ENCODE measurements around the gene AARS2. TPM values are rescaled to one million over a fixed set of nuclear protein-coding genes. Genes with fewer than 3 reads are reported as not detected.

AARS2 gene
- total and polyA plus RNA-seq, 10 of the 15 experiments (the other 5 are each of a cell fraction or from before 2014, with no cell fraction given): 0.71 to 18.3 (median 12.7) TPM

DNA sequence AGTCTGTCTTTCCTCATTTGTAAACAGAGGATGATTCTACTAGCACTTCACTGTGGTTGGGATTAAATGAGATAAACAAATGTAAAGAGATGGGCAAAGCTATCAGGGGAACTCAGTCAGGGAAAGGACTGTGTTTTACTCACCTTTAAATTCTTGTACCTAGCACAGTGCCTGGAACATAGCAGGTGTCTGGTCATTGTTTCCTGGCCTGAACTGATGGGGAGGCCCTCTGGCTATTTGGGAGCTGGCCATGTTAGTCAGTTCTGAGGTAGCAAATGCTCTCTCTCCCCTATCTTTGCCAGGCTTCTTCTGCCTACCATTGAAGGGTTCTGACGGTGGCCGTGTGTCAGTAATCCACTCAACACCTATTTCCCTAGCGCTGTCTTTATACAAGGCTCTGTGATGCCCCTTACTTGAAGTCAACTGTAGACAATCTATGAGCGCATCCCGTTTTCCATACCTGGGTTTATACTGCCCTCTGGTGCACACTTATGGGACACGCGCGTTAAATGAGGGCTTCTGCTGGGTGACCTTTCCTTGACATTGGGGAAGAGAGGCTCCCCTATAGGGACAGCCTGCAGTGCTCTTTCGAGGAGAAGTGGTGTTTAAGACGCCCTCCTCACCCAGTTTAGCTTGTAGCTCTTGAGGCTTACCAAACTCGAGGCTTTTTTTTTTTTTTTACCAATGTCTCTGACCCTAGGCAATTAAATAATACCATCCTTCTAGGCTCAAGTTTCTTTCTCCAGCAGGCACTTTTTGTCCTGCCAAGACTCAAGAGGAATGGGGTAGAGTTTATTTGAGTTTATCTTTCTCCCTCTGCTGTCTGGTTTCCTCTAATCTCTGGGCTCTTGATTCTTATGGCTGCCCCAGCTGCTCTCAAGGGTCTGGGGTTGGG is 25.3 kb upstream of the AARS2 start:
- intact Hi-C loops (cut with micrococcal nuclease; ENCODE audit: unreplicated experiment): loop anchor here (1.0 to 5.0 kb wide), 4 partner anchors 70 to 242 kb away; no protein-coding TSS in a partner anchor
- POLR2A ChIA-PET: no interaction called here
- ATAC-seq (peak; percentile 96), DNase-seq (ENCODE audit: low read depth, low spot score) (peak; percentile 34), FAIRE-seq (peak; percentile 90)
- in situ Hi-C loops (cut with MboI): loop anchor here (5.0 kb wide), 1 partner anchor 71 kb away; the partner anchor contains the start of gene NFKBIE
- H3K4me3 ChIP-seq: no peak overlapping the region
- WGBS (ENCODE audit: insufficient coverage, insufficient replicate concordance, low lambda C conversion rate, missing lambda C conversion rate): 0% methylated on average over 11 of the region's 11 CpGs
- no TSS peak for BruUV-seq (replicated peaks)
- H3K27ac ChIP-seq (ENCODE audit: control insufficient read depth, insufficient read depth): no peak overlapping the region
- no peak overlapping the region for H3K4me2 ChIP-seq (ENCODE audit: control insufficient read depth, insufficient read depth)
- RAD21 ChIA-PET (ENCODE audit: unreplicated experiment): interaction anchor here (1.4 to 3.8 kb wide), 5 partner anchors 14 to 242 kb away, joined by 3 to 36 read pairs (median 4); partner anchors contain the start of gene TMEM151B
- no peaks in the 10 kb centered on the region for H3K36me3 ChIP-seq (ENCODE audit: control insufficient read depth in 2 of 2, insufficient read depth in 2 of 2, low read length in 1 of 2)
- no peaks in the 10 kb centered on the region for H4K20me1 ChIP-seq (ENCODE audit: control insufficient read depth, insufficient read depth)
- no peaks in the 10 kb centered on the region for H3K9me3 ChIP-seq (replicated peaks; ENCODE audit: control insufficient read depth, insufficient read depth, low read length)
- CTCF ChIA-PET: interaction anchor here (0.7 to 10.4 kb wide), 26 partner anchors 8 to 673 kb away, joined by 3 to 163 read pairs (median 4); partner anchors contain the start of genes AARS2, NFKBIE and TMEM151B
- H3K27me3 ChIP-seq (replicated peaks in 1 of 2; ENCODE audit: control insufficient read depth in 2 of 2, insufficient read depth in 2 of 2, low read length in 1 of 2): peaks cover 2 to 4% of the 10 kb centered on the region in 2 experiments; a peak in 3 of 4 replicates
- SMC1A ChIA-PET (ENCODE audit: uncharacterized antibody, unreplicated experiment): interaction anchor here (1.0 to 5.5 kb wide), 10 partner anchors 18 to 242 kb away, joined by 3 to 79 read pairs (median 4); partner anchors contain the start of gene TMEM151B
- H3K4me1 ChIP-seq (ENCODE audit: control insufficient read depth, insufficient read depth, low read length): no peaks in the 10 kb centered on the region
- H3K79me2 ChIP-seq (ENCODE audit: control insufficient read depth, insufficient read depth, low read length): no peaks in the 10 kb centered on the region
- no peak overlapping the region for H3K9ac ChIP-seq (ENCODE audit: control insufficient read depth, insufficient read depth, low read length)
- no peak overlapping the region for H2AFZ ChIP-seq (ENCODE audit: control insufficient read depth, low read depth, low read length)
- TF ChIP-seq CBX3 (IDR thresholded peaks at IDR 0.05; ENCODE audit: borderline replicate concordance, low read depth): no peak
- TF ChIP-seq ATF7 (IDR thresholded peaks at IDR 0.05; ENCODE audit: low read depth): peak; percentile 45
- no peak for TF ChIP-seq HDAC6 (IDR thresholded peaks at IDR 0.05; ENCODE audit: unreplicated experiment)
- no peak for TF ChIP-seq SUPT20H (IDR thresholded peaks at IDR 0.05; ENCODE audit: borderline replicate concordance, control insufficient read depth, low read depth, low read length)
- no peak for TF ChIP-seq RELA (IDR thresholded peaks at IDR 0.05; ENCODE audit: borderline replicate concordance, partially characterized antibody)
- TF ChIP-seq, protein P1, sequence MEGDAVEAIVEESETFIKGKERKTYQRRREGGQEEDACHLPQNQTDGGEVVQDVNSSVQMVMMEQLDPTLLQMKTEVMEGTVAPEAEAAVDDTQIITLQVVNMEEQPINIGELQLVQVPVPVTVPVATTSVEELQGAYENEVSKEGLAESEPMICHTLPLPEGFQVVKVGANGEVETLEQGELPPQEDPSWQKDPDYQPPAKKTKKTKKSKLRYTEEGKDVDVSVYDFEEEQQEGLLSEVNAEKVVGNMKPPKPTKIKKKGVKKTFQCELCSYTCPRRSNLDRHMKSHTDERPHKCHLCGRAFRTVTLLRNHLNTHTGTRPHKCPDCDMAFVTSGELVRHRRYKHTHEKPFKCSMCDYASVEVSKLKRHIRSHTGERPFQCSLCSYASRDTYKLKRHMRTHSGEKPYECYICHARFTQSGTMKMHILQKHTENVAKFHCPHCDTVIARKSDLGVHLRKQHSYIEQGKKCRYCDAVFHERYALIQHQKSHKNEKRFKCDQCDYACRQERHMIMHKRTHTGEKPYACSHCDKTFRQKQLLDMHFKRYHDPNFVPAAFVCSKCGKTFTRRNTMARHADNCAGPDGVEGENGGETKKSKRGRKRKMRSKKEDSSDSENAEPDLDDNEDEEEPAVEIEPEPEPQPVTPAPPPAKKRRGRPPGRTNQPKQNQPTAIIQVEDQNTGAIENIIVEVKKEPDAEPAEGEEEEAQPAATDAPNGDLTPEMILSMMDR (IDR thresholded peaks at IDR 0.05 in 2 of 3, conservative IDR thresholded peaks at IDR 0.05 in 1 of 3; ENCODE audit: control insufficient read depth in 2 of 3, extremely low read depth in 1 of 3, insufficient read depth in 1 of 3, low read depth in 3 of 3, low read length in 3 of 3): peak; percentile 71 to 92 (median 82); a peak in 5 of 6 replicates
- TF ChIP-seq SMC3 (IDR thresholded peaks at IDR 0.05; ENCODE audit: borderline replicate concordance, low read length): peak; percentile 74
- no peak for TF ChIP-seq ZNF274 (IDR thresholded peaks at IDR 0.05; ENCODE audit: insufficient read depth, insufficient read length)
- 0 out of 2 replicates have a peak, but pooled peaks have one; percentile 17 for TF ChIP-seq FOXM1 (IDR thresholded peaks at IDR 0.05; ENCODE audit: low read depth, low read length)
- peak; percentile 96 for TF ChIP-seq ESRRA (IDR thresholded peaks at IDR 0.05; ENCODE audit: low read length)
- TF ChIP-seq EGR1 (IDR thresholded peaks at IDR 0.05; ENCODE audit: borderline replicate concordance in 1 of 2, low read depth in 2 of 2, low read length in 2 of 2): no peak
- TF ChIP-seq BCL11A (IDR thresholded peaks at IDR 0.05; ENCODE audit: low read depth, low read length): no peak
- TF ChIP-seq RAD21 (IDR thresholded peaks at IDR 0.05; ENCODE audit: insufficient read depth, low read depth, low read length): peak; percentile 96
- no peak for TF ChIP-seq MYC (IDR thresholded peaks at IDR 0.05; ENCODE audit: insufficient read depth, insufficient read length, insufficient replicate concordance, low read length, severe bottlenecking)
- TF ChIP-seq ZSCAN29 (IDR thresholded peaks at IDR 0.05): no peak
- TF ChIP-seq, protein P2, sequence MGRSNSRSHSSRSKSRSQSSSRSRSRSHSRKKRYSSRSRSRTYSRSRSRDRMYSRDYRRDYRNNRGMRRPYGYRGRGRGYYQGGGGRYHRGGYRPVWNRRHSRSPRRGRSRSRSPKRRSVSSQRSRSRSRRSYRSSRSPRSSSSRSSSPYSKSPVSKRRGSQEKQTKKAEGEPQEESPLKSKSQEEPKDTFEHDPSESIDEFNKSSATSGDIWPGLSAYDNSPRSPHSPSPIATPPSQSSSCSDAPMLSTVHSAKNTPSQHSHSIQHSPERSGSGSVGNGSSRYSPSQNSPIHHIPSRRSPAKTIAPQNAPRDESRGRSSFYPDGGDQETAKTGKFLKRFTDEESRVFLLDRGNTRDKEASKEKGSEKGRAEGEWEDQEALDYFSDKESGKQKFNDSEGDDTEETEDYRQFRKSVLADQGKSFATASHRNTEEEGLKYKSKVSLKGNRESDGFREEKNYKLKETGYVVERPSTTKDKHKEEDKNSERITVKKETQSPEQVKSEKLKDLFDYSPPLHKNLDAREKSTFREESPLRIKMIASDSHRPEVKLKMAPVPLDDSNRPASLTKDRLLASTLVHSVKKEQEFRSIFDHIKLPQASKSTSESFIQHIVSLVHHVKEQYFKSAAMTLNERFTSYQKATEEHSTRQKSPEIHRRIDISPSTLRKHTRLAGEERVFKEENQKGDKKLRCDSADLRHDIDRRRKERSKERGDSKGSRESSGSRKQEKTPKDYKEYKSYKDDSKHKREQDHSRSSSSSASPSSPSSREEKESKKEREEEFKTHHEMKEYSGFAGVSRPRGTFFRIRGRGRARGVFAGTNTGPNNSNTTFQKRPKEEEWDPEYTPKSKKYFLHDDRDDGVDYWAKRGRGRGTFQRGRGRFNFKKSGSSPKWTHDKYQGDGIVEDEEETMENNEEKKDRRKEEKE (IDR thresholded peaks at IDR 0.05): no peak
- no peak for TF ChIP-seq NR2C2 (IDR thresholded peaks at IDR 0.05; ENCODE audit: borderline replicate concordance, control insufficient read depth, insufficient read length, low read depth)
